GM19240 (cell line): ENCODE measurements around the gene NKD2.
A peak's percentile ranks its signal among the peaks of the same experiment; 100 is the strongest.
"Not testable (repeated sequence)": the region's sequence is repeated elsewhere in the genome, so short reads cannot be mapped to it uniquely, and the experiment has no call there.

Source experiments
- DNase-seq: peaks from one replicate; pipeline ENCODE4 v3.0.0; 2011; ENCODE audit warnings: low spot score; ENCODE audit not compliant: insufficient read length

Gene NKD2

DNA sequence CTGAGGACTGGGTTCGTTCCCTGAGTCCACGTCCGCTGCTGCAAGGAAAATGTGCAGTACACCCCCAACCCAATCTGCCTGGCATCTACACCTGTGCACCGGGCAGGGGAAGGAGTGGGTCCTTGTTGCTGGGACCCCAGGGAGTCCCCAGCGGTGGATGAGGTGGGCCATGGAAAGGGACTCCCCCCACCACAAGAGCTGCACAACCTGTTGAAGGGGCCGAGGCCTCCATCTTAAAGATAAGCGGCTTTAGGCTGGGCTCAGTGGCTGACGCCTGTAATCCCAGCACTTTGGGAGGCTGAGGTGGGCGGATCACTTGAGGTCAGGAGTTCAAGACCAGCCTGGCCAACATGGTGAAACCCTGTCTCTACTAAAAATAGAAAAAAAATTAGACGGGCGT is 7.8 kb upstream of the NKD2 start:
- DNase-seq = not testable (repeated sequence)

DNA sequence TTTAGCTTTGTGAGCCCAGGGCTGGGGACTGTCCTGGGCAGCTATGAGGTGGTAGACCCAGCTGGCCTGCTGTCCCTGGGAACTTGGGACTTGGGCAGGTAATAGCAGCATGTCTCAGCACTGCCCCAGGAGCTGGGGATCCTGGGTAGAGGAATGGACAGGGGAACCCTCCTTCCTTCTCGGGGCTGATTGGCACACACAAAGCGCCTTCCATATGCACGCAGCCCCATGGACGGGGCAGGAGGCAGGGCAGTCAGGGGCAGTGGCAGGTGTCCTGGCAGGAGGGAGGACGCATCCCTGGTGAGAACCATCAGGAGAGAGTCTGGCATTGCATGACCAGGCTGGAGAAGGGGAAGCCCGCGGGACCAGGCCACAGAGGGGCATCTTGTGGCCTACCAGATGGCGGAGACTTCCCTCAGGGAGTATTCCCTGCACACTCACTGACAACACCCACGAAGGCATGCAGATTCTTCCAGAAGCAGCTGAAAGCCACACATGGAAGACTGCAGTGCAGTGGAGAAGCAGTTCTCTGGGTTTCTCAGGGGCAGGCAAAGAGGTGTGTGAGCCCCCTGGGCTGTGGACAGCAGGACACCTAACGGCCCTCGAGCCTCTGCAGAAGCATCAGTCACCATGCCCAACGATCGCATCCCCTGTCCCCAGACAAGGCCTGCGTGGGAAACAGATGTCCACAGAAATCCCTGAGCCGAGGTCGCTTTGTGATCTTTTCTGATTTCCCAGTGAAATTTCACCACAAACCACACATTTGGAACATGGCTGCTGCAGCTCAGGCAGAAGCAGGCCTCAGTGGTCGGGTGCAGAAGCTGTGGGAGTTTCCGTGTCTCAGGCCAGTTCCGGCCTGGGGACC is 7.0 kb upstream of the NKD2 start:
- DNase-seq = no peak

DNA sequence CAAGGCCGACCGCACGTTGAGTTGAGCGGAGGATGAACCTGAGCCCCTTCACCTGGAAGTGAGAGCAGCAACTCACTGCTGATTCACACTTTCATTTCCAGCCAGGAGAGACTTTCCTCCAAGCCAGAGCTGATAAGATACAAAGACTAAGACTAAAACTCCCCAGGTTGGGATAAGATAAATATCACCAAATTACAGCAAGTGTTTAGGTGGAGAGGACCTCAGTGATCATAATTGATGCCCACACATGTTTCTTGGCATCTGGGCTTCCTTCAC is 6.4 kb upstream of the NKD2 start:
- no peak for DNase-seq

DNA sequence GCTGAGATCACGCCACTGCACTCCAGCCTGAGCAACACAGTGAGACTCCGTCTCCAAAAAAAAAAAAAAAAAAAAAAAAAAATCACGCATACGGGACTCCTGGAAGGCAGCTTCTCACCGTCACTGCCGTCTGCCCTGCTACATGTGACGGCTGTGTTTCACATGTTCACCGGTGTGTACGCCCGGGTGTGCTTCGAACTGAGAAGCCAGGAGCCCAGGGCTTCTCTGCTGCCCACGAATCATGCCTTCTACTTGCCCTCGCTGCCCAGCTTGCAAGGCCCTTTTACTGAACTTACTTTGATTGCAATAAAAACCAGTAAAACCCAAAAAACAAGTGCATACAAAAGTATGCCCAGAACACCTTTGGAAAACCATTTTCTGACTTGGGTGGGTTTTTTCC is 5.8 kb upstream of the NKD2 start:
- no peak for DNase-seq

DNA sequence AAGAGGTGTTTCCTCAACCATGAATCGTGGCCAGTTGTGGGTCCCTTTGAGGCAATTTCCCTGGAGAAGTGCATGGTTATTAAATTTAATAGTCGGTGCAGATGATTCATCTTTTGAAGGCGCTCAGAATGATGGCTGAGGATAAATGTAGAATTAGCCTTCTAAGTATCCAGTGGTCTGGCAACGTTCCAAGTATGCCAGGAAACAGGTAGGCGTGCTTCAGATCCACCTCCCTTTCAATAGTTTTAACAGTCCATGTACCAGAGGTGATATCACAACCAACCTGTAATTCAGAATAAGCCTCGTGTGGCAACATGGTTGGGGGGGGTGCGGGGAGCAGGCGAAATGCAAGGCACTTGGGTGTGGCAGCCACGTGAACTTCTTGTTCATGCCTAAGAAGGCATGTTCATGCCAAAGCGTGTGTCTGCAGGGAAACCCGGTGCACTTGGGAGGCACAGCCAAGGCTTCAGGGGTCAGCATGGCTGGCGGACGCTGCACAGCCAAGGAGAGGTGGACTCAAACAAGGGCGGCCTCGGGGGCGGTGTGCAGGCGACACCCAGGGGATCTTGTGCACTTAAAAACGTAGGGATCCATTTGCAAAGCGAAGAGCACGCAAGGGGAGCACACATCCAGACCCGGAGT is 5.2 kb upstream of the NKD2 start:
- DNase-seq = no peak

DNA sequence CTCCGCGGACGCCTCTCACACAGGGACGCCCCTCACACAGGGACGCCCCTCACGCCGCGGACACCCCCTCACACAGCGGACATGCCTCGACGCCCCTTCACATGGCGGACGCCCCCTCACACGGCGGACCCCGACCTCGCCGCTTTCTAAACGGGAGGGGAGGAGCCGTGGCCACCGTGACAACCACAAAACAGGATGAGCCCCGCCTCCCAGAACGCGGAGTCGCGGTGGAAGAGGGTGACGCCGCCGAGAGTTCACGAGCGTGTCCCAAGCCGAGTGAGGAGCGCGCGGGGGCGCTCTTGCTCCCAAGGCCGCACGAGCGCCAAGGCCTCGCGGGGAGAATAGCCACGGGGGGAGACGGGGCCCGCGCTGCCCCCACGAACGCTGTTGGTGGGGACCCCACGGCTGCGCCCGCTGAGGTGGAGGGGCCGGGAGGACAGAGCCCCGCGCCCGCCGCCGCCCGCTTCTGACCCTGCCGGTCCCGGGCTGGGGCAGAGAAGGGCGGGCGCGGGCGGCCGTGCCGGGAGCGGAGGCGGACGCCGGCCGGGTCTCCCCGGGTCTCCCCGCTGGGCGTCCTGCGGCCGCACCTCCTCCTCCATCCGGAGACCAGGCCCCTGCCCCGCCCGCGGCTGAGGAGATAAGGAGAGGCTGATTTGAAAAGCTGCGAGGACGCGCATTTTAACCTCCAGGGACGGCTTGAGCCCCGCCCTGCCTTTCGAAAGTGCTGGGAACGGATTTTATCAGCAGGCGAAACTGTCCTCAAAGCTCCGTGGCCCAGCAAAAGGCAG is 3.9 kb upstream of the NKD2 start:
- DNase-seq = no peak

DNA sequence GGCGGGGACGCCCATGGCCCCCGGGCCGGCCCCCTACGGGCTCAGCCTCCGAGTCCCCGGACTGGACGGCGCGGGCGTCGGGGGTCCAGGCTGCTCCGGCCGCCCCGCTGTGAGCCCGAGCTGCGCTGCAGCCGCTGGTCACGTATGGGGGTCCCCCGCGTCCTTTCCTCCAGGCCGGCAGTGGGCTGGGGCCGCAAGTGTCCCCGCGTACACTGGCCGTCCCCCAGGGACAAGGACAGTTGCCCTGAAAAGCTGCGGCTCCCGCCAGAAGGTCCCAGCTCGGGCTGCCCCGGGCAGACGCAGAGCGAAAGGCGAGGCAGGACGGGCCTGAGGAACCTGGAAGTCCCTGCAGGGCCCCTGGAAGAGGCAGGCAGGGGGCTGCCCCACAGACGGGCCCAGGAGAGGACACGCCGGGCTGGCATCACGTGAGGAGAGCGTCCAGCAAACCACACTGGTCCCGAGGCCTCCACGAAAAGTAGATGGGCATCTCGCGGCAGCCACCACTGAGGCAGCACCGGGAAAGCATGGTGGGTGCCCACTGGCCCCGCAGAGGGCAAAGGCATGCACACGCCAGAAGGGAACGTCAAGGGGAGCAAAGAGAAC is 3.3 kb upstream of the NKD2 start:
- DNase-seq = no peak

DNA sequence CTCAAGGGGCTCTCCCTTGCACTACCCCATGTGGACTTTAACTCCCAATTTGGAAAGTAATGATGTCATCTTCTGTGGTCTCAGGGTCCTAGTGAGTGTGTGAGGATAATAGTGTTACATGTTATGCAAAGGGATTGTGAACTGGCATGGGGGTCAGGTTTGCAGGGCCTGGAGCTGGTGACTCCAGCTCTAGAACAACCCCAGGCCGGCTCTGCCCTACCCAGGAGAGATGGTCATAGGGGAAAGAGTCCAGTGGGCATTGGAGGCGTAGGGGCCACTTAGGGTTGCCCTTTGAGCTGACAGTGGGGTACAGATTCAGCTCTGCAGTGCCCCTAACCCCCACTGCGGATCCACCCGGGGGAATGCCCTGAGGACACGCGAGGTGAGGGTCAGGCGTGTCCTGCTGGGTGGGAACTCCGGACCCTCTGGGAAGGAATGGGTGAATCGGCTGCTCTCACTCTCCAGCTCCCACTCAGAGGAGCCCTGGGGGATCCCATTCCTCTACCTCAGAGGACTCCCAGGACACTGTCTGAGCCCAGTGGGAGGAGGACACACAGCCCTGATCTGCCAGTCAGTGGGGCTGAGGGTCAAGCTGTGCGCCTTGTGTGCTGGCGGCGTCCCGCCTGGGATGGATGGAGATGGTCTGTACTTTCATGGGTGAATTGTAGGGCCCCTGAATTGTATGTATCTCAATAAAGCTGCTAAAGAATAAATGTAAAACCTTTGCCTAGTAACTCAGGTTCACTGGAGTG is 2.5 kb upstream of the NKD2 start:
- DNase-seq = no peak

DNA sequence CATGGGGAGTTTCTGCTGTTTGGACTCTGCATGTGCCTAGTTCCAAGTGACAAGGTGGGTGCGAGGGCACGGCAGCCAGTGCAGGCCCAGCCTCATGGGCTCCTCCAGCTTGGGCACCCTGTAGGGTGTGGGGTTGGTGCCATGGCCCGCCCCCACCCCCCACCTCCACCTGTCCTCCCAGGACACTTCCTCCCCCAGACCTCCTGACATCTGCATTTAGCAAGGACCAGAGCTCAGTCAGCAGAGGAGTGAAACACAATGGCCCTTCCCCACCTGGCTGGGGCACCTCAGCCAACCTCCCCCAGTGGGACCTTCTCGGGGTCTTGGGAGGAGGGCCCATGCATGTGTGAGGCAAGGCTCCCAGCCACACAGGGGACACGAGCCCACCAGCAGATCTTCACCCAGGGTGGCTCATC is 1.9 kb upstream of the NKD2 start:
- DNase-seq = no peak

DNA sequence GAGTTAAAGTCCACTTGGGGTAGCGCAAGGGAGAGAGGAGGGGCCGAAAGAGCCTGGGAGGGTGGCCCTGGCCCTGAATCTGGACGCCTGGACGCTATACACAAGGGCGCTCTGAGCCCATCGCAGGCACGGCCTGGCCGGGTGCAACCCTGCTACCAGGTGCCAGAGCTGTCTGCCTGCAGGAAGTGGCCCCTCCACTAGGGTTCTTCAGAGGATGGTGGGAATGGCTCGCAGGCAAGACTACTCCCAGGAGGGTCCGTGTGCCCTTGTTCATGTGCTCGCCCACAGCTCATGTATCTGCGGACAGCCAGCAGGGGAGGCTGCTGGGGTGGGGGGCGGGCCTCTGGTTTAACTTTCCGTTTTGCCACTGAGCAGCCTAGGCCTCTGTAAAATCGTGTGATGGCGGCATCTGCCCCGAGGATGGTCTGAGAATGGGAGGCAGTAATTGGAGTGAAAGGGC is 1.4 kb upstream of the NKD2 start:
- no peak for DNase-seq

DNA sequence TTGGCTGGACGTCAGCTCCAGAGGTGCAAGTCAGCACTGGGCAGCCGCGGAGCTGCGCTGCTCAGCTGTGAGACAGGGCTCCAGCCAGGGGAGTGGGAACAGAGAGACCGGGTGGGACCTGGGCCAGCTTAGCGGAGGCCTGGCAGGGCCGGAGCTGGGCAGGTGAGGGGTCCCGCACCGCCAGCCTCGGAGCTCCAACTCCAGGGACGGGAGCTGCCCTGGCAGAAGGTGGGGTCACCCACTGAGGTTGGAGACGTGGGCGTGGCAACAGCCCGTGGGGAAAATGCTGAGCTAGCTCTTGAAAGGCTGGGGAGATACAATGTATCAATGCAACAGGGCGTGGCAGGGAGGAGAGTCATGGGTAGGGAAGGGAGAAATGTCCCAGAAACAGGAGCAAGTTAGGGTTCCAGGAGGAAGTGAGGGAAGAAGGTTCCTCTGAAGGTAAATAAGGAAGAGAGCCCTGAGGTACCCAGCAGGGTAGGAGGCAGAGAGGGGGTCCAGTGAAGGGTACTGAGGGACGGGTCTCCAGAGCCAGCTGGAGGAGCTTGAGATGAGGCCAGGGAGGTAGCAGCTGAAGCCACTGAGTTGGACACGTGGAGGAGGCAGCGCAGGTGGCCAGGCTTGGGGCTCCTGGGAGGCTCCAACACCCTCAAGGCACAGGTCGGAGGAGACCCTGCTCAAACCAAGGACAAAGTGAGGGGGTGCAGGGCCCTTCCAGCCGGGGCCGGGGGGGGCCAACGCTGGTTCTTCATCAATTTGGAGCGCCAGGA is 736 bp upstream of the NKD2 start:
- DNase-seq = no peak

DNA sequence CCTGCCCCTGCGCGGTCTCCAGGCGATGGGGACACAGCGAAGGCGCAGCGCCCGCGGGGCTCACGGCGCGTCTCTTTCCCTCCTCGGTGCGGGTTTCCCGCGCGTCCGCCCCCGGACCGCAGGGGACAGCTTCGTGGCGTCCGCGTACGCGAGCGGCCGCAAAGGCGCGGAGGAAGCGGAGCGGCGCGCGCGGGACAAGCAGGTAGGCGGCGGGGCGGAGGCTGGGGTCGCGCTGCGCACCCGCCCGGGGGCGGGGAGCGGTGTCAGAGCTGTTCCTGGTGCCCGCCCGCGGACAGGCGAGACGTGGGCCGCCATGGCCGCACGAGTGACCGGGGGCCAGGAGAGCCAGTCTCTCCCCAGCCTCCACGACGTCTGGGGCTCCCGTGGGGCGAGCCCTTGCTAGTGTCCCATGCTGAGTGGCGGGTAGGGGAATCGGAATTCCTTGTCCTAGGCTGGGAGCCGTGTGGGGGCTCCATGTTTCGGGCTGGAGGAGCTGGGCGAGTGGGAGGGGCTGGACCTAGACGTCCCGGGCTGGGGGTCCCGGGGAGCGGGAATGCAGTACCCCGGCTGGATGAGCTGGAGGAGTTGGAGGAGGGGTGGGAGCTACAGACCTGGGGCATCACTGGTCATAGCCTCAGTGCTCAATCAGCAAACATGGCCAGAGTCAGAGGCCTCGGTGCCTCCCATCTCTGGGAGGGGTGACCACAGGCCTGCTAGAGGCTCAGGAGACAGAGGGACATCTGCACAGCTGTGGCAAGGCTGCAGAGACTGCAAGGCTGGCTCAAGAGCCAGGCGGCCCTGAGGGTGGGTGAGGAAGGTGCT is 968 bp downstream of the NKD2 start:
- DNase-seq = no peak

DNA sequence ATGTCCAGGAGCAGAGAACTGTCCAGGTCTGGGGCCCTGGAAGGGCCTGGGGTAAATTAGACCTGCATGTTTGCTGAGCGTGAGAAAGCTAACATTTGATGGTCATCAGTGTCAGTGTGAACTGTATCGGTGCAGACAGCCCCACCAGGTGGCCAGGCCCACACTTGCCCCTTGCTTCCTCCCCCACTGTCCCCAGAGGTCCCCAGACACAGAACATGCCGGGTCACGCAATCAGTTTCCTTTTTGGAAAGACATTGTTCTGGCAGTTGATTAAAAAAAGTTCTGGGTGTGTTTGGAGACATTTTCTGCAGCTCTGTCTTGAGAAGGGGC is 1.5 kb downstream of the NKD2 start:
- DNase-seq = no peak

DNA sequence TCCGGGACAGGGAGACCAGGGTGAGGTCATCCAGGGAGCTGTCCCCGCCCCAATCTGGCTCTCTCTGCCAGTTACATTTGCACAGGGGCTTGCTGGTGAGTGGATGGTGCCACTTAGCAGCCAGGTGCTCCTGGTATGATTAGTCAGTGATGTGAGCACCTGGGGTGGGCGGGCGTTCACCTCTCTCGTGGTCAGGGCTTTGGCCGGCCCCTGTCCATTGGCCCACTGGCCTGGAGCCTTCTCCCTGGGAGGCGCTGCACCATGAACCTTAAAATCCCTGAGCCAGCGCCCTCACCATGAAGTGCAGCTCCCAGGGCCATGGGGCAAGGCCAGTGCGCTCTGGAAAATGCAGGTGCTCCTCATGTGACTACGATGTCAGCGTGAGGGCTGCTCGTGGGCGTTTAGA is 2.0 kb downstream of the NKD2 start:
- no peak for DNase-seq

DNA sequence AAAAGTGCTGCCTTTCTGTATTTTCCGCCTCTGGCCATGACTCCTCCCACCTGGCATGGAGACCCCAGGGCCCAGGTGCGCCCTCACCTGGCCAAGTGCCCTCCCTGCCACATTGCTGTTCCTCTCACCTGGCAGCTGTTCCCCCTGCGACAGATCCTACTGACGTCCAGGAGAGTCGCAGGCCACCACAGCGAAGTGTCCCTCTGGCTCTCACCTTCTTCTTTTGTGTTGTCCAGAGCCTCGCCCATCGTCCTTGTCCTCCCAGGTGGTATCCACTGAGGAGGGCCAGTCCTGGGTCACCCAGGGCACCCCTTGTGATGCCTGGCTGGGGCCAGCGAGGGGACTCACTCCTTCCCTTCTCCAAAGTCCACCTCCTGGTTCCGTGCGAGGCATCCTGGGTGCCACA is 2.6 kb downstream of the NKD2 start:
- DNase-seq = peak; percentile 69

DNA sequence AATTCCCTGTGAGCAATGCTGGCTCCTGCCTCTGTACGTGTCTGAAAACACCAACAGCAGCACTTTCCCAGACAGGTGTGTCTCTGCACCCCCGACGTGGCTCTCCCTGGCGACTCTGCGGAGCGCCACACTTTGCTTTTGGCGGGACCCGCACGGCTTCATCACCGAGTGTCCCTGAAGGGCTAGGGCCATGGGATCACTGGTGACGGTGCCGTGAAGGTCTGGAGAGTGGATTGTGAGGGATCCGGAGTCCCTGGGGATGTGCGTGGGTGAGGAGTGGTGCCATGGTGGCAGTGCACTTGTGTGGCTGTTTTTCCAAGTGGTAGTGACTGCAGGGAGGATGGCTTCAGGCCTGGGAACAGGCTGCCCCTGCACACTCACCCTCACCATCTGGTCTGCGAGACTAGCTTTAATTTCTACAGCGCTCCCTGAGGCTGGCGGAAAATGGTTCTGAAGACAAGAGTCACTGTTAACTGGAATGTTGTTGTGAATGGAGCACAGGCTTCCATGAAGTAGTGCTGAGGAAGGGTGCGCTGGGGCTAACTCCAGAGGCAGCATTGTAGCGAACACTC is 3.2 kb downstream of the NKD2 start:
- no peak for DNase-seq

DNA sequence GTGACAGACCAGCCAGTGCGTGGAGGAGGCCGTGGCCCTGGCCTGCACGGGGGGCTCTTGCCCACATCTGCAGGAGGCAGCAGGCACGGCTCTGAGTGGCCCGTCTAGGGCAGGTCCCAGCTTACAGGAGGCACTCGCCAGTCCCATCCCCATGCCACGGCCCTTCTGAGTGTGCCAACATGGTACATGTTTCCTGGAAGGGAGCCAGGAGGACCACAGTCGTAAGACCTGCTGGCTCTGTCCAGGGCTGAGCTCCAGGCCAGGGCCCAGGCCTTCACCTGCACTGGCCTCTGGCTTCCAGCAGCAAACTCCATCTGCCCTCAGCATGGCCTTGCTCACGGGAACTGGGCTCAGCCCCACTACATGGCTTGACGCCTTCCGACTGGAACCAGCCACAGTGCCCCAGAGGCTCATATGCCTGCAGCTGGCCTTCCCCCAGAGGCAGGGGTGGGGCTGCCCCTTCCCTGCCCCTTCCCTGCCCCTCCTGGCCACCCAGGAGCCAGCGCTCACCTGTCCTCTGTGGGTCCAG is 3.8 kb downstream of the NKD2 start:
- no peak for DNase-seq

DNA sequence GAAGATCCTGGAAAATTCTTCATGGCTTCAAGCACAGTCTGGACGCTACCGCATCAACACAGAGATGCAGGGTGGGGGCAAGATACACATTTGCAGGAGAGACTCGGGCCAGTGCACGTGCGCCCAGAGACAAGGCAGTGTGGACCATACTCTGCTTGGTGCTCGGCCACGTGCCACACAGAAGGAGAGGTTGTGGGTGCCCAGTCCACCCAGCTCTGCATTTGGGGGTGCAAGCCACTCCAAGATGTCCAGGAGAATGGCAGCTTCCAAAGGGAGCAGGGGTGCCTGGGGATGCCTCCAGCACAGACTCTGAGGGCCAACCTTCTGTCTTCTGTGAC is 4.3 kb downstream of the NKD2 start:
- DNase-seq = no peak

DNA sequence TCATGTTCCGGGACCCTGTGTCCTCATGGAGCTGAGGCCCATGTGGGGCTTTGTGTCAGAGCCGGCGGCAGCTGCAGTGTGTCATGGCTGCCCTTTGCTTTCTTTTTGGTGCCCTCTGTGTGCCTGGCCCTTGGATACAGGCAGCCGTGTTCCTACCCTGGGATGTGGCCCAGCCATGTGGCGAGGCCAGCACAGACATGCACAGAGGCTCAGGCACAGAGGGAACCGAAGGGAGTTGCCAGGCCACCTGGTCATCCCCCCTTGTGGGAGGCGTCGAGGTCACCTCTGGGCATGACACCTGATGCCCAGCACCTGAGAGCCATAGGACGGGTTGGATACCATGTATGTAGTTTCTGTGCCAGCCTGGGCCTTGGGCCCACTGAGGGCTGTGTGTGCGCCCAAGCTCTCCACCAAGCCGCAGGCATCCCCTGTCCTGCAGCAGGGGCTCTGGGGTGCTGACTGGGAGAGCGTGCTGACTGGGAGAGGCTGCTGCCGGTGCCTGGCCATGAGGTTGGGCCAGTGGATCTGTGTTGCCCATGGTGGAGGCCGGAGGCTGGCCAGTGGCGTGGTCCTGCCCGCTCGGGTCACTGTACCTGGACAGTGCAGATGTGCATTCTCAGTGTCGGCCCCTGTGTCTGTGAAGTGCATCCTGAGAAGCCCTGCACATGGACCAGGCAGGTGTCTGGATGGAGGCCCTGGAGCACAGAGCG is 4.8 kb downstream of the NKD2 start:
- DNase-seq = no peak
